LNCaP clone FGC (cell line): ENCODE results near the gene PEPD.

Experiments used
- DNase-seq: peaks from one replicate; pipeline ENCODE4 v3.0.0-alpha.2; 2011; ENCODE audit warnings: low read depth
- H3K4me3 ChIP-seq: 2 replicates; pipeline ENCODE4 v1.5.1; 2011; ENCODE audit warnings: mild to moderate bottlenecking, low read depth, low read length, control low read depth
- TF ChIP-seq, protein P1 (sequence below): IDR thresholded peaks from 2 replicates; pipeline ENCODE4 v1.5.1; 2012; ENCODE audit warnings: mild to moderate bottlenecking; ENCODE audit not compliant: control insufficient read depth, insufficient read depth; ENCODE audit errors: extremely low read depth

PEPD gene

DNA sequence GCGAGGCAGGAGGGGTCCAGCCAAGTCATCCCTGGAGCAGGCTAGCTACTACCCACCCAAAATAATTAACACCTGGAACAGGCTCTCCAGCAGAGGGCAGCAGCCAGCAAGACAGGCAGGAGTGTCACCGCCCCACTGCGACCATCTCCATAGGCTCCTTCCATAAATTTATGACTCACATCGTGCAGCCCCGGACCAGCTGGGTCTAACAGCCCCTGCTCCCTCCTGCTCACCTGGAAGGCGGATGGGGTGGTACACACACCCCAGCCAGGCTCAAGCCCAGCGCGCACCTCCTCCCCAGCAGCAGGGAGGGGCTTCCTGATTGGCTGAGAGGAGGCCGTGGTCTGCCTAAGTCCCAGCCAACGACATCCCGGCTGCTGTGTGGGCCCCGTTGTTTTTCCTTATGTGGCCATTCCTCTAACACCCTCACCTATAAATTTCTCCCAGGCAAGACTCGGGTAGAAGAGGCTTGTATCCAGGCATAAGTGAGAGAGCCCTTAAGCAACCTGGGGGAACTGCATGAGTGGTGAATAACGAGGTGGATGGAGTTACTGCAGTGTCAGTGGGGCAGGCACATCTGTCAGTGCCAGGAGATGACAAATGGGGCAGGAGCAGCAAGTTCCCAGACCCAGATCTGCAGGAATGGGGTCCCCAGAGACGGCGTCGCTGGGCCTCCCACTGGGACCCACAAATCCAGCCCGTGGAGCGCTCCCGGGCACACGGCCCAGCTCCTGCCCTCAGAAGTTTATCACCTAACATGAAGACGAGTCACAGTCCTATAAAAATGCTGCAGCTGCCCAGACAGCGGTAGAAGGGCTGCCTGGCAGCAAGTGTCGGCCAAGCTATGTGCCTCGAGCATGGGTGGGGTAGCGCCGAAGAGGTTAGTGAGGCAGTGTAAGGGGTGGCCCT lies 105.0 kb downstream of the PEPD start:
- peak; percentile 13 for DNase-seq
- TF ChIP-seq, protein P1, sequence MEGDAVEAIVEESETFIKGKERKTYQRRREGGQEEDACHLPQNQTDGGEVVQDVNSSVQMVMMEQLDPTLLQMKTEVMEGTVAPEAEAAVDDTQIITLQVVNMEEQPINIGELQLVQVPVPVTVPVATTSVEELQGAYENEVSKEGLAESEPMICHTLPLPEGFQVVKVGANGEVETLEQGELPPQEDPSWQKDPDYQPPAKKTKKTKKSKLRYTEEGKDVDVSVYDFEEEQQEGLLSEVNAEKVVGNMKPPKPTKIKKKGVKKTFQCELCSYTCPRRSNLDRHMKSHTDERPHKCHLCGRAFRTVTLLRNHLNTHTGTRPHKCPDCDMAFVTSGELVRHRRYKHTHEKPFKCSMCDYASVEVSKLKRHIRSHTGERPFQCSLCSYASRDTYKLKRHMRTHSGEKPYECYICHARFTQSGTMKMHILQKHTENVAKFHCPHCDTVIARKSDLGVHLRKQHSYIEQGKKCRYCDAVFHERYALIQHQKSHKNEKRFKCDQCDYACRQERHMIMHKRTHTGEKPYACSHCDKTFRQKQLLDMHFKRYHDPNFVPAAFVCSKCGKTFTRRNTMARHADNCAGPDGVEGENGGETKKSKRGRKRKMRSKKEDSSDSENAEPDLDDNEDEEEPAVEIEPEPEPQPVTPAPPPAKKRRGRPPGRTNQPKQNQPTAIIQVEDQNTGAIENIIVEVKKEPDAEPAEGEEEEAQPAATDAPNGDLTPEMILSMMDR, result peak; percentile 79
- no peak overlapping the region for H3K4me3 ChIP-seq

DNA sequence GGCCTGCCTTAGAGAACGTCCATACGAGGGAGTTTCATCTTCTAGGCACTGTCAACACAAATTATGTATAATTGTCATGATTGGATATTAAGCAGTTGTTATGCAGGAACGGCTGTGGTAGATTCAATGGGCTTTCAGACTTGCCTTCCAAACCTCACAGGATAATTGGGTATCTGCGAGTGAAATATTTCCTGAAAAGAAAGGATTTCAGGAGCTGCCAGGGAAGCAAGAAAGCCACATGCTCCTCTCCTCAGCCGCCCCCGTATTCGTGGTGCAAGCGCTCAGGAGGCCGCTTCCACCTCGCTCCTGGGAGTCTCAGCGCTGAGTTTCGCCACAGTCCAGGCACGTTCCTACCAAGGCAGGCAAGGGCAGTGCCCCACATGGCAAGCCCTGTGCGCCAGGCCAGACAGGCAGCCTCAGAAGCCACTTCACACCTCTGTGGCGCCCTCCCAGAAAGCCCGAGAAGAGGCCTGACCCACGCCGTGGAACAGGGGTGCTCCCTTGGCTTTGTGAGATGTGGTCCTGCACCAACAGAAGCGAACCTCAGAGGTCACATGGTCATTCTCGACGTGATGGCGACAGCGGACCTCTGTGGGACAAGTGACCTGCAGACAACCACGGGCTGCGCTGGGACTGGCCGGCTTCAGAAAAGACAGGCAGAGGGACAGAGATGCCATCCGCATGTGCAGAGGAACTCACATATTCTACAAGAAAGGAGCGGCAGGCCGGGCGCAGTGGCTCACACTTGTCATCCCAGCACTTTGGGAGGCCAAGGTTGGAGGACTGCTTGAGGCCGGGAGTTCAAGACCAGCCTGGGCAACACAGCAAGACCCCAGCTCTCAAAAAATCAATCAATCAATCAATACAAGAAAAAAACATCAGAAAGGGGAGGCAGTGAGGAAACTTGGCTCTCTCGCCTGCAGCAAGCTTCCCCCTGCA lies 106.7 kb downstream of the PEPD start:
- TF ChIP-seq, protein P1, result no peak
- DNase-seq, result no peak
- no peak overlapping the region for H3K4me3 ChIP-seq

DNA sequence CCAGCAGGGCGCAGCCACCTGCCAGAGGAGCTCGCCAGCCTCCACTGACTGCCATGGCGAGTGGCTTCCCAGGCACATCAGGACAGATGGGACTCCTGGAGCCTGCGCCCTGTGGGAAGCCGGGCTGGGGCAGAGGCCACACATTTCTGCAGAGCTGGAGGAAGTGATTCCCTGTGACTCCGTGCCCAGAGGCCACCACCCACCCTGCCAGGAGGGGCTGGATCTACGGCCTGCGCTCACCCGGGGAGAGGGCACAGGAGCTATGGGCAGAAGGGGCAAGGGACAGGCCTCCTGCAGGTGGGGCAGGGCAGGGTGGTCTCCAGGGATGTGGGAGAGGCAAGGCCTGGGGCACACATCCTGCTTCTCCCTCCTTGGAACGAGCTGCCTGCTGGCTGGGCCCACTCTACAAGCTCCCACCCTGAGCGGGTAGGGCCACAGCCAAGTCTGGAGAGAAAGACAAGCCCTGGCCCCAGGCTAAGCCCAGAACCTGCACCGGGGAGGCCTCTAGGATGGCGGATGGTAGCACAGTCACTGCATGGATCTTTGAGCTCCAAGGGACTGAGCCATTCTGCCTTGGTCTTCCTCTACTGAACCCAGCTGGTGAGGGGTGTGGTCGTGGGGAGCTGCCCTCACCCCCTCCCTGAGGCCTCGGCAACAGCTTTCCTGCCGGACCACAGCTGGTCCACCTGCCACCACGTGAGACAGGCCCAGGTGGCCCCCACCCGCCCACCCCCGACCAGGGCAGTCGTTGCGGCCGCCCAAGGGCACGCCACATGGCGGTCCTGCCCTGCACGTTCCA lies 107.5 kb downstream of the PEPD start:
- no peak overlapping the region for H3K4me3 ChIP-seq
- no peak for DNase-seq
- TF ChIP-seq, protein P1, result no peak

DNA sequence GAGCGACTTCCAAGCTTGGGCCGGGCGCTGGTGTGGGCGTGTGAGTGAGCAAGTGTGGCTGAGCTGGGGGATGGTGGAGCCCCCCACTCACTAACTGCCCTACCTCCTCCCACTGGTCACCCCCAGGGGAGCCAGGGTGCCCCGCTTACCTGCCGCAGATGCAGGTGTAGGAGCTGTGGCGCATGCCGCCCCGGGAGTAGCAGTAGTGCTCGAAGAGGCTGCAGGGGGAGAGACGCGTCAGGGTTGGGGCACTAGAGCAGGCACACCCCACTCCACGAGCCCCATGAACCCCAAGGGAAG lies 108.2 kb downstream of the PEPD start:
- no peak overlapping the region for H3K4me3 ChIP-seq
- DNase-seq, result no peak
- TF ChIP-seq, protein P1, result no peak

DNA sequence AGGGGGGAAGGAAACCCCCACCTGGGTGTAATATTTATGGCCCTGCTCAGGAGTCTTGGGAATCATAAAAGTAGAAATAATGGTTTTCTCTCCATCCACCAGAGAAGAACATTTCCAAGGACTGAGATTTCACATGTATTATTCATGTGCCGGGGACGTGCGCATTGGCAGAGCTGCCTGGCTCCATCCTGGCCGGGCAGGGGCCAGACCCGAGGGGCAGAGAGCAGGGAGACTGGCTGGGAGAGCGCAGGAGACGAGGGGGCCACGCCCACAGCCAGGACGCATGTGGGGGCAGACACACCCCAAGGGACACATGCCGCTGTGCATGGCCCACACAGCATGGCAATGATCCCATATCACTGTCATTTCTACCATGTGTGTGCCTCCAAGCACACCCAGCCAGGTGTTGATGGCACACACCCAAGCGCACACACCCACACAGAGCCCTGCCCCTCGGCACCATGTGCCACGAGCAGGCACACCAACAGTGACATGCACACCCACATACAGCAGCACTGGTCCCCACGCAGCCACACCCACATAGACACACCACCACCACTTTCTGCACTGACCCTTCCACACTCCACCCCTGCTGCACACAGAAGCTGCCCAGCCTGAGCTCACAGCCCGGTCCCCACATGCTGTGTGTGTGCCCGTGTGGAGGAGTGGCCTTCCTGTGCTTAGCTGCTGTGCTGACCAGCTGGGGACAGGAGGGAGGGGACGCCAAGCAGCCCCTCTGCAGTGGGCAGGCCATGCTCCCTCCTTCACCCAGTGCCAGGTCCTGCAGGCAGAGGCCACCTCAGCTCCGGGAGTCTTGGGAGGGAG lies 108.8 kb downstream of the PEPD start:
- DNase-seq, result no peak
- H3K4me3 ChIP-seq, result no peak overlapping the region
- TF ChIP-seq, protein P1, result no peak
